Measurements from ENCODE around the gene SLCO4C1.

SLCO4C1 gene

GRCh38 chr5:102296178-102296817 is at the start of gene SLCO4C1 (continued):
- no peak for TF ChIP-seq ZNF26 (tag by site-specific recombination; IDR thresholded peaks at IDR 0.05)
- peak; percentile 11; the same call in 1 of the 2 replicates for TF ChIP-seq REST (tag by site-specific recombination; IDR thresholded peaks at IDR 0.05)
- no peak for TF ChIP-seq ZNF37A (tag by site-specific recombination; IDR thresholded peaks at IDR 0.05)
- TF ChIP-seq GLI2 (tag by site-specific recombination; IDR thresholded peaks at IDR 0.05; ENCODE audit: borderline replicate concordance, low read depth): no peak
- TF ChIP-seq TRIM28 (IDR thresholded peaks at IDR 0.05; ENCODE audit: borderline replicate concordance, low read length): no peak; the same call in 1 of the 2 replicates
- no peak for TF ChIP-seq ZNF707 (tag by site-specific recombination; IDR thresholded peaks at IDR 0.05)
- TF ChIP-seq ZNF416 (tag by site-specific recombination; IDR thresholded peaks at IDR 0.05): no peak
- TF ChIP-seq ZNF274 (IDR thresholded peaks at IDR 0.05; ENCODE audit: low read length): no peak
- no peak for TF ChIP-seq ZNF274 (tag by site-specific recombination; IDR thresholded peaks at IDR 0.05; ENCODE audit: borderline replicate concordance)
- TF ChIP-seq ZNF302 (tag by site-specific recombination; IDR thresholded peaks at IDR 0.05; ENCODE audit: low read depth): no peak
- TF ChIP-seq ZNF645 (tag by site-specific recombination; IDR thresholded peaks at IDR 0.05): no peak
- TF ChIP-seq ZNF398 (tag by site-specific recombination; IDR thresholded peaks at IDR 0.05): peak; percentile 96
- peak; percentile 99 for TF ChIP-seq EGR2 (tag by site-specific recombination; IDR thresholded peaks at IDR 0.05; ENCODE audit: low read depth)
- TF ChIP-seq ZNF10 (tag by site-specific recombination; IDR thresholded peaks at IDR 0.05): no peak; the same call in 1 of the 2 replicates
- peak; percentile 70 for TF ChIP-seq ZBTB26 (tag by site-specific recombination; optimal IDR thresholded peaks at IDR 0.05)
- no peak for TF ChIP-seq ELK4 (IDR thresholded peaks at IDR 0.05; ENCODE audit: borderline replicate concordance, low read depth, low read length)
- TF ChIP-seq ZNF221 (tag by site-specific recombination; IDR thresholded peaks at IDR 0.05; ENCODE audit: borderline replicate concordance): no peak
- TF ChIP-seq ZNF658 (tag by site-specific recombination; IDR thresholded peaks at IDR 0.05): no peak
- TF ChIP-seq ZNF560 (tag by site-specific recombination; IDR thresholded peaks at IDR 0.05; ENCODE audit: borderline replicate concordance): no peak
- no peak for TF ChIP-seq PRDM2 (tag by site-specific recombination; IDR thresholded peaks at IDR 0.05; ENCODE audit: borderline replicate concordance)
- TF ChIP-seq ZNF248 (tag by site-specific recombination; IDR thresholded peaks at IDR 0.05): no peak
- TF ChIP-seq ZXDB (tag by site-specific recombination; IDR thresholded peaks at IDR 0.05): peak; percentile 81

Measured in HEK293 (cell line).